ENCODE results near the gene XPNPEP1. TPM values are rescaled to one million over a fixed set of nuclear protein-coding genes. Genes with fewer than 3 reads are reported as not detected.

The XPNPEP1 gene
- 32.0 to 41.8 TPM (median 36.7 TPM) in 5 replicates for total RNA-seq (2022; extraction: Qiagen RNA extraction; ENCODE audit: low read depth)

DNA sequence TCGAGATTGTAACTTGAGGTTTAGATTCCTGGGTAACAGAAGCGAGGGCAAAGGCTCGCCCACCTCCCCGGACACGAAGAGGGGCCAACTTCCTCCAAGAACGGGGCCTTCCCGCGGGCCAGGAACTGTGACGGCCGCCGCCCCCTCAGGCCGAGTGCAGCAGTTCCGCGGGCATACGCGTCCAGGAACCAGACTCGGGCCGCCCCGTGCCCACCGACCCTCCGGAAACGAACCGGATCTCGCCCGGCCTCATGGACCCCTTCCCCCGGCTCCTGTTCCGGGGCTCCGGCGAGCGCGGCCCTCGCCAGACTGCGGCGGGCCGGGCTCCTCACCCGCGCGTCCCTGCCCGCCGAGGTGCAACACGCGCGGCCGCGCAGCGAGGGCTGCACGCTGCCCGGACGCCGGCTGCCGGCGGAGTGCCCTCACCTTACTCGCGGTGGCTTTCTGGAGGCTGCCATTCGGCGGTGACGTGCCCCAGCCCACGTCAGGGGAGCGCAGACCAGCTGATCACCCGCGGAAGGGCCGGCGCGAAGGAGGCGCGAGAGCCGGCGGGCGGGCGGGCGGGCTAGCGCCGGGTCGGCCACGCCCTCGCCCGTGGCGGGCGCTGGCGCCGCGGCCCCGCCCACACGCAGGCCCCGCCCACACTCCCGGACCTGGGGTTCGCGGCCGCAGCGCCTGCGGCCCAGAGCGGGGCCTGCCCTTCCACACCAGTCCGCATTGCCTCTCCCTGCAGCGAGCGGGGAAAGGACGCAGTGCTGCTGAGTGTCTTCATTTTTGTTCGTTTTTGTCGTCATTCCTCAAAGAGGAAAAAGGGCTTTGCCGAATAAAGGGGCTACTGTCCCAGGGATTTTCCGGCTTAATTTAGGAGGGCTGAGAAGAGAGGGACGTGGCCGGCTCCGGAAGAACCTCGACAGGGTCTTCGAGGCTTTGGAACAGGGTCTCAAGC, at the start of gene XPNPEP1:
XPNPEP1 (minus strand) TSS at position 536 of the 946 bp plus-strand sequence; CDS start at position 458, 78 bp downstream.

Other genes starting within 250 kb of the XPNPEP1 start
- 3.5 to 7.4 TPM (median 5.0 TPM) in 5 replicates for gene ADD3, start 84.5 kb upstream of the XPNPEP1 start, total RNA-seq (2022; extraction: Qiagen RNA extraction; ENCODE audit: low read depth)